ENCODE measurements around the gene TRMT2A.

Gene TRMT2A

DNA sequence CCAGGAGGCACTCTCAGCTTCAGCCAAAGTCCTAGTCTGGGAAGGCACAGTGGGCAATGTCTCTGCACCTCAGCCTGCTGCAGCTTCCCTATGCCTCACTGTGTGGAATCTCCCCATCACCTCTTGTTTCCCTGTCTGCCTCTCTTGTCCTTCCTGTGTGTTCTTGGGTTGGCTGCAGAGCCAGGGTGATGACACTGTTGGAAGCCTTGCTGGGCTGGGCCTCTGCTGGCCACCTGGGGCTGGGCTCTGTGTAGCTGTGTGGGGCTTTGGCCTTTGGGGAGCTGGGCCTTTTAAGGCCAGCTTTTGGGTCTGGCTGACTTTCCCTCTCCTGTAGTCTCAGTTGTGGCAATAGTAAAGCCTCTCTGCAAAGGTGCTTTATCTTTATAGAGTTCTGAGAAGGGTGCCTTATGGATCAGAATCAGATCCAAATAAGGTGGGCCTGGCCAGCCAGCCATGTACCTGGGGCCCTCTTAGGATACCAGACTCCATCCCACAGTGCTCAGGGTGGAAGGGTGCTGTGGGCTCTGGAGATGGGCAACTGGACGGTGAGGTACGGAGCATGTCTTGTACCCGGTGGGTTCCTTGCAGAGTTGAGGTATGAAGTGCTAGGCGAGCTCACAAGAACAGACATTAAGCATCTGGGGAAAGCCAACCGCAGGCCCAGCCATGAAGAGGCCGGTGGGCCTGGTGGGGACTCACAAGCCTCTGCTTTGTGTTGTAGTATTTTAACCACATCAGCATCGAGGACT, 11.4 kb downstream of the TRMT2A start:
- DNase-seq, result no peak

DNA sequence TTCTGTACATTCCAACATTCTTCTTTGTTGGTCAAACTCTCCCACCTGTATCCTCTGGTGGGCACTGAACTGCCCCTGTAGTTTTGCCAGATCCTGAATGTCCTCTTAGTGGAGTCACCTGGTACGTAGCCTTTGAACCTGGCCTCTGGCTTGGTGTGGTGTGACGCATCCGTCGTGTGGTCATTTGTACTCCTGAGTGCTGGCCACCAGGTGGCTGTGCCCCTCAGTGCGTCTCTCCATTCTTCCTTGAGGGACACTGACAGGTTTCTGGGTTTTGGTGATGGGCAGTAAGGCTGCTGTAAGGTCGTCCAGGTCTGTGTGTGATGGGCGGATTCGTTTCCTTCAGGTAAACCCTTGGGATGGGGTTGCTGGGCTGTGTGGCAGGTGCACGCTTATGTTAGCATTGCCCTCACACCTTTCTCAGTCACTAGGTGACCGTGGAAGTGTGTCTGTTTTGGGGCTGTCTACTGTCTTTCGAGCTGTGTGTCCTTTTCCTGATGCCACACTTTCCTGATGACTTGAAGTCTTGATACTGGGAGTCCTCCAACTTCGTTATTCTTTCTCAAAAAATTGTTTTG, 14.7 kb downstream of the TRMT2A start:
- DNase-seq, result no peak

DNA sequence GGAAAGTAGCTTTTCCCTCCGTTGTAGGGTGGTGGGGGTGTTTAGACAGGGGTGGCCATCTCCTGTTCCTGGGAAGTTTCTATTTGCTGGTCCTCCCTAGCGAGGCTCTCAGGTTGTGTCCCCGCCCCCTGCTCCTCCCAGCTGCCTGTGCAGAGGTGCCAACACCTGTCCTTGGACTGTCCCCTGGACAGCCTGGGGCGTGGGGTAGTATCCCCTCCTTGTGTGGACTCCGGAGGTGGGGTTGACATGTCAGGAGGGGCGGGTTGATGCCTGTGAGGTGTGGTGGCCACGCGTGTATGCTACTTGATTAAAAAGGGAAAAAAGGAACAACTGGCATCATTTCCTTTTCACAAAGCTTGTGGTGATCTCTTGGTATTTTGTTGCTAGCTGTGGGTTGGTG, 15.4 kb downstream of the TRMT2A start:
- no peak for DNase-seq

DNA sequence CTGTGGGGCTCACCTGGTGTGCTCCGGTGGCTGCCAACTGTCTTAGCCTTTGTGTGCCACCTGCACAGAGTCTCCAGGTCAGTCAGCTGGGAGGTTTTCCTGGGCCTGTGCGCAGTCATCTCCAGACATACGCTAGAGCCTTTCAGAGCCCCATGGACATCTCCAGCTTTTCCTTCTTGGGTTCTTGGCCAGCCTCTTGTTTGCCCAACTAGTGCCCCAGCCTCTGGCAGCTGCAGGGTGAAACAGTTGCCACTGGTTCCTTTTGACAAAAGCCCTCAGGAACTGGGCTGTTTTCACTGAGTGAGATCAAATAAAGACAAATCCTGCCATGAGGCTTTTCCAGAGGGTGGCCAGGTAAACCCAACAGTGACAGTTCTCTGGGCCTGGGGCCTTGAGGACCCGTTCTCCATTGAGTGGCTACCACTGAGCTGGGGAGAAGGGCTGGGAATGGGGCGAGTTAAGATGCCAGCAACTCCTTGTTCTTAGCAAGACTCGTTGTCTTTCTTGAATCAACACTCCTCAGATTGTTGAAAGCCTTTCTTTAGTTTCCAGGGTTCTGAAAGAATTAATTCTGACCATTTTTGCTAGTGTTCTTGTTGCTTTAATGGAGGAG, 17.8 kb downstream of the TRMT2A start:
- no peak for DNase-seq

DNA sequence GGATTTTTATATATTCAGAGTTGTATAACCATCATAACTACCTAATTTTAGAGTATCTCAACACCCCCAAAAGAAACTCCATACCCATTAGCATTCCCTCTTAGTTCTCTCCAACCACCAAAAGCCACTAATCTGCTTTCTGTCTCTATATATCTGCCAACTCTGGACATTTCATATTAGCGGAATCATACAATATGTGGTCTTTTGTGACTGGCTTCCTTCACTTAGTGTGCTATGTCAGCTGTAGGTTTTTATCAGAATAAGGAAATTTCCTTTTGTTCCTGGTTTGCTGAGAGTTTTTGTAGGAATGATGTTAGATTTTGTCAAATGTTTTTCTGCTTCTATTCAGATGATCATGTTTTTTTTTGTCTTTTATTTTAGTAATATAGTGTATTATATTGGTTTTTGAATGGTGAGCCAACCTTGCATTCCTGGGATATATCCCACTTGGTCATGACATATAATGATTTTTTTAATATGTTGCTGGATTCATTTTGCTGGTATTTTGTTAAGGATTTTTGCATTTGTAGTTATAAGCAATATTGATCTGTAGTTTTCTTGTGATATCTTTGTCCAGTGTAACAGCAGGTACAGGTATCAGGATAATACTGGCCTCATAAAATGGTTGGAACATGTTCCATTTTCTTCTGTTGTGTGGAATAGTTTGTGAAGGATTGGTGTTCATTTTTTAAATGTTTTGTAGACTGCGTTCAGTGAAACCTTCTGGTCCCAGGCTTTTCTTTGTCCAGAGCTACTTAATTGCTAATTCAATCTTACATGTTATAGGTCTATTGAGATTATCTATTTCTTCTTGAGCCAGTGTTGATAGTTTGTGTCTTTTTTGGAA, 20.2 kb downstream of the TRMT2A start:
- no peak for DNase-seq

DNA sequence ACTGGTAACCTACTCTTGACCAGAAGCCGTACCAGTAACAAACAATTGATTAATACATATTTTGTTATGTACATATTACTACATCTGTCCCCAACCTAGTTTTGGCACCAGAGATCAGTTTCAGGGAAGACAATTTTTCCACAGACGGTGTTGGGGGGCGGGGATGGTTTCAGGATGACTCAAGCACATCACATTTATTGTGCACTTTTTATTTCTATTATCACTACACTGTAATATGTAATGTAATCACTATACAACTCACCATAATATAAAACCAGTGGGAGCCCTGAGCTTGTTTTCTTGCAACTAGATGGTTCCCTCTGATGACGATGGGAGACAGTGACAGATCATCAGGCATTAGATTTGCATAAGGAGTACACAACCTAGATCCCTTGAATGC, 21.5 kb downstream of the TRMT2A start:
- no peak for DNase-seq

DNA sequence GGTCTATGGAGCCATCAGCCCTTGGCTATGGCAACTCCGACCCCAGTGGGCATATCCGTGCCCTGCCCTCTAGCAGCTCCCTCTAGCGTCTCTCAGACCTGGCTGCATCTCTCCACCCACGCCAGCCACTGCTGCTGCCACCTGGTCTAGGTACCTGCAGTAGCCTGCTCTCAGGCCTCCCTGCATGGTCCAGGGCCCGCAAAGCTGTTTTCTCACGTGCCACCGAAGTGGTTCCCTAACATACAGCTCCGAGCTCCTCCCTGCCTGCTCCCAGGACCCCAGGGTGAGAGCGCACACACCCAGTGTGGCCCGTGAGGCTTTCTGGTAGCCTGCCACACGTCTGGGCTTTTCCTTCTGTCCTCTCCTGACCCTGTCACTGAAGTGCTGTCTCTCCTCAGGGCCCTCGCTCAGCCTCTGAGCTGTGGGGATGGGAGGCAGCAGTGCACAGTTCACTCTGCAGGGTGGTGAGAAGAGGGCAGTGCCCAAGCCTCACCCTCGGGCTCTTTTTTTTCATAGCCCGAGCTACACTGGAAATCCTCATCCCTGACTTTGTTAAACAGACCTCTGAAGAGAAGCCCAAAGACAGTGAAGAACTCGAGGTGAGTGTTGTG, 22.7 kb downstream of the TRMT2A start:
- no peak for DNase-seq

DNA sequence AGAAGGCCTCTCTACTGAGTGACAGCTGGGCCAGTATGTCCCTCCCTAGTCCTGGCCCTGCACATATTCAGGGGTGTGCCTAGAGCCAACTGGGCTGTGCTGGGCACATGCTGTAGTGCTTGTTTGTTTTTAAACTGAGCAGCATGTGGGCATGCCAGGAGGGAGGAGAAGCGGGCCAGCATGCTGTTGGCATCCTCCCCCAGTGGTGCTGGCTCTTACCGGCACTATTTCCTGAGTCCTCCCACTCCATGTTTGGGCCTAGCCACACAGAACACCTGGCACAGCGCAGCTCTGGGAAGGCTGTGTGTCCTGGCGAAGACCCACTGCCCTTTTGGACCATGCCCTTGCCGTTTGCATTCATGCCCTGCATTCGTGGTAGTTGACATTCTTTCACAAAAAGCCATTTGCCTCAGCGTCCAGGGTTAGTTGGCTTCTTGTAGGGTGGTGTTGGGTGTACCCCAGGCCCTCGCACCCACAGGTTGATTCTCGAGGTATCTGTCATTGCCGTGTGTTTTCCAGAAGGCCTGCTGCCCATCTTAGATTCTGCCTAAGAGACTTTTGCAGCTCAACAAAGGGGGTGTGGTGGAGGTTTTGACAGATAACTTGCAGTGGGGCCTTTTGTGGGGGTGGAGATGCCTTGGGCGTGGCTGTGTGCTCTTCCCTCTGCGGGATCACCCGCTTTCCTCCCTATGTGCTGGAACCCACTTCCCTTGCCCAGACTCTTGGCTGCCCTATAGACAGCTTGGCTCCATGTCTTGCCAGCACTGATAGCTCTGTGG, 23.4 kb downstream of the TRMT2A start:
- no peak for DNase-seq

DNA sequence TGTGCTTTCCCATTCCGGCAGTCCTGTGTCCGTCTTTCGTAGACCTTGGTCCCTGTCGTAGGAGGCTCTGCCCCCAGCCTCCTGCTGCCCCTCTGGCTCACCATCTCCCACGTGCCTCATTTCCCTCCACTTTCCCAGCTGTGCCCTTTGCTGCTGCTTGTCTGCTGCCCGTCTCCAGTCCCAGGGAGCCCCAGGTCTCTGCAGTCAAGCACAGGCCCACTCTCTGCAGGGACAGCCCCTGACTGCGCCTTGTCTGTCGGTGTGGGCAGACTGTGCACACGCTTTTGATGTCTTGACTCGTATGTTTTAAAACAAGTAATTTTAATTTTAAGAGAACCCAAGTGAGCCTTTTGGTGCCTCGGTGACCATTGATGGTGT, 24.6 kb downstream of the TRMT2A start:
- no peak for DNase-seq

DNA sequence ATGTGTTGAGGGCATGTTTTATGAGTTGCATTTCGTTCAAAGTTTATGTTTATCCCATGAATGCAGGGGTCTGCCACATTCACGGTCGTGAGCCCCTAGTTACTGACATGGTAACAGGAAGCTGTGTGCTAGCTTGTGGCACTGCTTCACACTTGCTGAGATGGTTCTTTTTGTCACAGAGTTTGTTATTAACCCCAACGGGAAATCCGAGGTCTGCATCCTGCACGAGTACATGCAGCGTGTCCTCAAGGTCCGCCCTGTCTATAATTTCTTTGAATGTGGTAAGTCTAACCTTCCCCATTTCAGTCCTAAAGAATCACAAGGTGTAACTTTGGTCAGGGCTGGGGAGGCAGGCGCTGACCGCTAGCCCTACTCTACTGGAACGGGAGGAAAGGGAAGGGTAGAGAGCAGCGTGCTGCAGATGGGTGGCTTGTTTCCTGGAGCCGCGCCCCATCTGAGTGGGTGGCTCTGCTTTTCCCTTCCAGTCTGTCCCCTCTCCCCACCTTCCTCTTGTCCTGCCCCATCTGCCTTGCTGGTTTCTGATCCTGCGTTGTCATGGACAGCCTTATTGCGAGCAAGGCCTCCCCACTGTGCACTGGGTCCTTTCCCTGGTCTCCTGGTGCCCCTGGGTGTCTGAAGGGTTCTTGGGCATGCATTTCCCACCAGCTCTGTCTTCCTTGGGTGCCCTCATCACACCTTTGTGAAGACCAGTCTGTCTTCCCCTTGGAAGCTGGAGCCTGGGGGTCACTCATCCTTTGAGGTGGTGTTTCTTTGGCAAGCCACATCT, 25.1 kb downstream of the TRMT2A start:
- no peak for DNase-seq

DNA sequence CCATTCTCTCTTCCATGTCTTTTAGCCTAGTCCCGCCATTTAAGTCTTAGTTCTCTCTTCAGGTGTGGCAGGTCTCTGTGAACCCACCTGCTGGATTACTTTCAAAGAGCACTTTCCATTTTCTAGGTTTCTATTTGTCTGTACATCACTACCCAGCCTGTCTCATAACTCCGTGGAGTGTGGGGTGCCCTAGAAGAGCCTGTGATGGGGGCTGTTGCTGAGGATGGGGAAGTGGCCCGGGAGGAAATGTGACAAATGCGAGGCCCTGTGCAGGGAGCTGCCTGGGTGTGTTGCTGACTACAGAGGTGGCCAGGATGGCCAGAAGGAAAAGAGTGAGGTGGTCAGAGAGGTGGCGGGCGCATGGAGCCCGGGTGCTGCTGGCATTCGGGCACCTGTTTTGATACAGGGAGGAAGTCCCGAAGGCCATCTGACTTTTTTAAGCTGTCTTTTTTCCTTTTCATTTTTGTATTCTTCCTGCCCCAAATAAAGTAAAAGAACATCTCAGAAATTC, 26.2 kb downstream of the TRMT2A start:
- DNase-seq, result no peak

DNA sequence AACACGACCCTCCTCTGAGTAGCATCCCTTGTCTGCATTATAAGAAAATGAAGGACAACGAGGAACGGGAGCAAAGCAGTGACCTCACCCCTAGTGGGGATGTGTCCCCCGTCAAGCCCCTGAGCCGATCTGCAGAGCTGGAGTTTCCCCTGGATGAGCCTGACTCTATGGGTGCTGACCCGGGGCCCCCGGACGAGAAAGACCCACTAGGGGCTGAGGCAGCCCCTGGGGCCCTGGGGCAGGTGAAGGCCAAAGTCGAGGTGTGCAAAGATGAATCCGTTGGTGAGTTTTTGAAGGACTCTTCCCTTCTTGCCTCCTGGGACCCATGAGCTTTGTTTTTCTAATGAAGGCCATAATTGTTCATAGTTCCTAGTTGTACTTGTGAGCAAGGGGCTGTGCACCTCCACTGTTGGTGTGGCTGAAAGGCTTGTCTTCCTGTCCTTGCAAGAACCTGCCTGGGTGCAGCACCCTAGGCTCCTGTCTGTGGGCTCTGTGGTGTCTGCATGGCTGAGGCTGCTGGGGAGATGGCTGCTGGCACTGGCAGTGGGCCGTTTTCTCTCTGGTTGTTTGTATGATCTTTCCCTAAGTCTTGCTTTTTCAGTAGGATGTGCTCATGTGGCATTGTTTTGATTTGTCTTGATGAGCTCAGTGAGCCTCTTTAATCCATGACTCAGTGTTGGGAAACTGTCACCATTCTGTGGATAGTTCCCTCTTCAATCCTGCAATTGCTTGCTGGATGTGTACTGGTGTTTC, 26.9 kb downstream of the TRMT2A start:
- DNase-seq, result no peak

DNA sequence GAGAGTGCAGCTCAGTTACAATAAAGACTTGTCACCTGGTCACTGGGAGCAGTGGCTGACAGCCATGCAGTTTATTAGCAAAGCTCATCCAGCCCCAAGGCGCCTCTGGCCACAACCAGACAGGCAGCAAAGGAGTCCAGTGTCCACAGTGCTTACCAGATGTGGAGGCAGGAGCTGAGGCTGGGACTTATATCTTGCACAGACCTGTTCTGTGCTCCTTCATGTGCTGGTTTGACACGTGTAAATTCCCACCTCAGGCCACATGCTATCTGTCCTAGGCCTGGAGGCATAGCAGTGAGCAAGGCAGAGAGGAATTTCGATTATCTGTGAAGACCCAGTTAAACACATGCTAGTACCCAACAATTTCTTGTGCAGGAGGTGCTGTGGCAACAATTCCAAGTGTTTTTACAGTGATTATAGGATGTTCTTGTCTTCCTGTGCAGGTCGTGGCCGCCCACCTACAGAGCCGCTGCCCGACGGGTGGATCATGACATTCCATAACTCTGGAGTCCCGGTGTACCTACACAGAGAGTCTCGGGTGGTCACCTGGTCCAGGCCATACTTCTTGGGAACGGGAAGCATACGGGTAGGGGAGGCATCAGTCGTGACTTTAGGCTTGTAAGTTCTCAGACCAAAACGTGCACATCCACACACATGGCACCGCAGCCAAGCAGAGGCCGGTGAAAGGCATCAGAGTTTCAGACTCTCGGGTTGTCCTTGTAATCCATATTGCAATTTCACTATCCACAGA, 27.6 kb downstream of the TRMT2A start:
- DNase-seq, result no peak

DNA sequence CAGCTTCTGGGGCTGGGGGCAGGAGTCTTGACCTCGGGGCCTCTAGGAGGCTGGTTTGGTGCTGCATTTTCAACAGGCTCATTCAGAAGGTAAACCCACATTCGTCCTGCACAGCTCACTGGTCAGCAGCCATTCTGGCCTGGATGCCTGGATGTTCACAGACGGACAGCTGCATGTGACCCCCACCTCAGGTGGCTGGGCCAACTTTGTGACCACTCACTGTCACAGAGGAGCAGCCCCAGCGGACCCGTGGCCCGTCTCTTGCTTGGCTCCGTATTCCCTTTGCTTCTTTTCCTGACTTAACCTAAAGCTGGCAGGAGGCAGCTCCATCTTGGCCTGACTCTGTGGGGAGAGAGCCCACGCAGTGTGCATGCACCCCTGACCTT, 28.8 kb downstream of the TRMT2A start:
- no peak for DNase-seq

DNA sequence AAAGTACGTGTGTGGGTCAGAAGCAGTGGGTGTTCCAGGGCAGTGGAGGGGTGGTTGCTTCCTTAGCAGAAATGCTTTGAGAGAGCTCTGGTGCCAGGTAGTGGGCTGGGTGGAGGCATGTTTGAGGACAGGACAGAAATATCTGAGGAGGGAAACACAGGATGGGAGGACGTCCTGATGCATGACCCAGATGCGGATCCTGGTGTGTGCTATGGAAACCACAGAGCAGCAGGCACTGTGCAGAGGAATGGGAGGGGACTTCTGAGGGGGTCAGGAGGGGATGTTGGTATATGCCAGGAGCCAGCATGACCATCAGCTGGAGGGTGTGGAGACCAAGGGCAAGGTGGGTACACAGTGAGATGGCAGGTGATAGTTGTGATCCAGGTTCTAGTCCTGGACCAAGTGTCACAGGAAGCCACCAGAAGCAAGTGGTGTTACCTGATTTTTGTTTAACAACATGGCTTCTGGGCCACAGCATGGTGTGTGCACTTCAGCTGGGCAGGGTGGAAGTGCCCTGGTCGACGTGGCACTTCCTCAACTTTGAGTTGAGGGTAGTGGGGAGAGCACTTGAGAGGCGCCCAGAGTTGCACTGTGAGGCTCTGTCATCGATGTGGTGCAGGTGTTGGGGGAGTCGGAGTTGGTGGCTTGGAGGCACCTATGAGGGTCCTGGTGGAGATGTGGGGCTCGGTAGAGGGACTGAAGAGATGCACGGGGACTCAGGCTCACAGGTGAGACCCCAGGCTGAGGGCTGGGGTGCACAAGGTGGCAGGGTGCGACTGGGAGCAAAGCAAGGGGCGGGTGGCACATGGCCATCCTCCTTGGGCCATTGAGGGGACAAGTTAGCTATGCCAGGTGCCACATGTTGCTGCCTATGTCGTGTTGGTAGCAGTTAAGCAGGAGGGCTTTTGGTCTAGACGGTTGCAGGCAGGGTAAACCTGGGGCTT, 29.4 kb downstream of the TRMT2A start:
- DNase-seq, result no peak

DNA sequence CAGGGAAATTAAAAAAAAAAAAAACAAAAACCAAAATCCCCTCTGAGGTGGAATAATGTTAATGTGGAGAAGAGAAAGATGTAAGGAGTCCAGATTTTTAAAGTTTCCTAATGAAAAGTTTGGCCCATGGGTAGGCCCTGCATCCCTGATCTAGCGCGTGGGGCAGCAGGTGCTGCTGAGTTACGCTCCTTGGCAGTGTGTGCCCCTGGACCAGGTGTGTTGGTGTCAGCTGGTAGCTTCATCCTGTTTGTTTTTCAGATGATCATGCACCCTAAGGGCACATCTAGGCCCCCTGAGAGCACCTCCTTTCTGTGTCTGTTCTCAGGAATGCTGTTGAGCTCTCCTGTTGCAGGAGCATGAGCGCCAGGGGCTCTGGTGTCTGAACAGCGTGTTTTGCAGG, 30.3 kb downstream of the TRMT2A start:
- no peak for DNase-seq

DNA sequence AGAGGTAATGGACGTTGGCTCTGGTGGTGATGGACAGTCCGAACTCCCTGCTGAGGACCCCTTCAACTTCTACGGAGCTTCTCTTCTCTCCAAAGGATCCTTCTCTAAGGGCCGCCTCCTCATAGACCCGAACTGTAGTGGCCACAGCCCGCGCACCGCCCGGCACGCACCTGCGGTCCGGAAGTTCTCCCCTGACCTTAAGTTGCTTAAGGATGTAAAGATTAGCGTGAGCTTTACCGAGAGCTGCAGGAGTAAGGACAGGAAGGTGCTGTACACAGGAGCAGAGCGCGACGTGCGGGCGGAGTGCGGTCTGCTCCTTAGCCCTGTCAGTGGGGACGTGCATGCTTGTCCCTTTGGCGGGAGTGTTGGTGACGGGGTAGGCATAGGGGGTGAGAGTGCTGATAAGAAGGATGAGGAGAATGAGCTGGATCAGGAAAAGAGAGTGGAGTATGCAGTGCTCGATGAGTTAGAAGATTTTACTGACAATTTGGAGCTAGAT, 30.9 kb downstream of the TRMT2A start:
- no peak for DNase-seq

DNA sequence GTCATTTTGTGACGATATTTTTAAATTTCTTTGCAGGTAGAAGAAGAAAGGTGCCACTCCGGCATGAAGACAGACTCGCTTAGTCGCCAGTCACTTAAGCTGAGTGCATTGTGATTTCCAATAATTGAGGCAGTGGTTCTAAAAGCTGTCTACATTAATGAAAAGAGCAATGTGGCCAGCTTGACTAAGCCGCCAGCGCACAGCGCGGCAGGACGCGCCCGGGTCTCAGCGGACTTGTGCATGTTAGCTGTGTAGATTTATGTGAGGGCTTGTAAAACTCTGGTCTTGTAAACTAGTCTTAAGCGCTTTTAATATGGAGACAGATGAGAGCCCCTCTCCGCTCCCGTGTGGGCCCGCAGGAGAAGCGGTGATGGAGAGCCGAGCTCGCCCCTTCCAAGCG, 31.4 kb downstream of the TRMT2A start:
- no peak for DNase-seq

Data from activated CD4-positive, alpha-beta T cell treated with anti-CD3 and anti-CD28 coated beads, Interleukin-2, amount 50 U/mL, for 4 hours (primary cell).